HEK293T (cell line): ENCODE measurements around the gene SUPT3H.

Experiments used
- CTCF ChIA-PET: fragments of 350-600 bp; formaldehyde crosslinking; extraction: SDS; loops from one replicate; lab custom pipeline; 2021; ENCODE audit warnings: antibody characterized with exemption, inconsistent platforms; lab: Yijun Ruan, JAX
- POLR2A ChIA-PET: fragments of 350-600 bp; formaldehyde crosslinking; extraction: SDS; loops from one replicate; lab custom pipeline; 2020; ENCODE audit warnings: antibody characterized with exemption, inconsistent platforms; lab: Yijun Ruan, JAX
- DNase-seq: peaks from one replicate; pipeline ENCODE4 v3.0.0; 2012; ENCODE audit warnings: mixed read lengths; ENCODE audit errors: extremely low spot score
- ARNT ChIP-seq: fragments of 450-650 bp; IDR thresholded peaks from 2 replicates; pipeline ENCODE4 v1.6.1; 2017; ENCODE audit warnings: mild to moderate bottlenecking
- BHLHE40 ChIP-seq: fragments of 450-650 bp; IDR thresholded peaks from 2 replicates; pipeline ENCODE4 v1.6.1; 2016; ENCODE audit warnings: mild to moderate bottlenecking, moderate library complexity, borderline replicate concordance
- CTBP1 ChIP-seq: fragments of 450-650 bp; IDR thresholded peaks from 2 replicates; pipeline ENCODE4 v1.6.1; 2016; ENCODE audit warnings: borderline replicate concordance
- ELF4 ChIP-seq: fragments of 450-650 bp; IDR thresholded peaks from 2 replicates; pipeline ENCODE4 v1.6.1; 2017; ENCODE audit warnings: antibody characterized with exemption
- FOXA1 ChIP-seq: fragments of 450-650 bp; IDR thresholded peaks from 2 replicates; pipeline ENCODE4 v1.6.1; 2016; ENCODE audit warnings: mild to moderate bottlenecking
- FOXK2 ChIP-seq: fragments of 450-650 bp; IDR thresholded peaks from 2 replicates; pipeline ENCODE4 v1.6.1; 2016; ENCODE audit warnings: mild to moderate bottlenecking
- FOXM1 ChIP-seq: fragments of 450-650 bp; IDR thresholded peaks from 2 replicates; pipeline ENCODE4 v1.6.1; 2017; ENCODE audit warnings: mild to moderate bottlenecking, borderline replicate concordance
- HDGF ChIP-seq: fragments of 450-650 bp; IDR thresholded peaks from 2 replicates; pipeline ENCODE4 v1.6.1; 2017; ENCODE audit warnings: antibody characterized with exemption, borderline replicate concordance
- L3MBTL2 ChIP-seq: fragments of 450-650 bp; conservative IDR thresholded peaks from 2 replicates; pipeline ENCODE4 v1.6.1; 2016; ENCODE audit warnings: mild to moderate bottlenecking
- LEF1 ChIP-seq: fragments of 450-650 bp; IDR thresholded peaks from 2 replicates; pipeline ENCODE4 v1.6.1; 2017; ENCODE audit warnings: mild to moderate bottlenecking, borderline replicate concordance
- NFRKB ChIP-seq: fragments of 450-650 bp; IDR thresholded peaks from 2 replicates; pipeline ENCODE4 v1.6.1; 2016; ENCODE audit warnings: mild to moderate bottlenecking, moderate library complexity
- PKNOX1 ChIP-seq: fragments of 450-650 bp; IDR thresholded peaks from 2 replicates; pipeline ENCODE4 v1.6.1; 2016
- SP1 ChIP-seq: fragments of 450-650 bp; IDR thresholded peaks from 2 replicates; pipeline ENCODE4 v1.6.1; 2017
- SUZ12 ChIP-seq: fragments of 450-650 bp; IDR thresholded peaks from 2 replicates; pipeline ENCODE4 v1.6.1; 2016; ENCODE audit warnings: mild to moderate bottlenecking
- TARDBP ChIP-seq: fragments of 450-650 bp; IDR thresholded peaks from 2 replicates; pipeline ENCODE4 v1.6.1; 2016
- ZNF384 ChIP-seq: fragments of 450-650 bp; IDR thresholded peaks from 2 replicates; pipeline ENCODE4 v1.6.1; 2016

SUPT3H gene

GRCh38 chr6:44859901-44860410, 517.8 kb downstream of the SUPT3H start:
- ChIA-PET CTCF (no interaction called here), POLR2A (no interaction called here)
- TF ChIP-seq PKNOX1 (no peak), ARNT (no peak), ELF4 (no peak), LEF1 (no peak), L3MBTL2 (no peak), FOXM1 (no peak), CTBP1 (no peak), SP1 (no peak)
- DNase-seq: no peak

- POLR2A ChIA-PET: no interaction called here
- no peak for TF ChIP-seq ELF4
- no peak for TF ChIP-seq FOXM1
- no peak for TF ChIP-seq PKNOX1
- TF ChIP-seq LEF1: no peak
- TF ChIP-seq CTBP1: no peak
- no peak for TF ChIP-seq FOXK2
- TF ChIP-seq BHLHE40: no peak
- no peak for TF ChIP-seq ZNF384
- TF ChIP-seq HDGF: no peak
- TF ChIP-seq TARDBP: no peak
- TF ChIP-seq NFRKB: no peak
- no peak for TF ChIP-seq SUZ12
- no peak for TF ChIP-seq ARNT
- no peak for TF ChIP-seq SP1
- no peak for TF ChIP-seq FOXA1
- TF ChIP-seq L3MBTL2: no peak
- no peak for DNase-seq
- CTCF ChIA-PET: interaction anchor here (0.5 kb wide), 1 partner anchor 135 kb away, joined by 5 read pairs; no protein-coding TSS in a partner anchor
Measured at GRCh38 chr6:44858998-44859397, 518.7 kb downstream of the SUPT3H start.

- TF ChIP-seq LEF1: no peak
- TF ChIP-seq HDGF: no peak
- no peak for TF ChIP-seq FOXA1
- TF ChIP-seq SUZ12: no peak
- TF ChIP-seq FOXM1: no peak
- TF ChIP-seq ARNT: no peak
- no peak for TF ChIP-seq PKNOX1
- TF ChIP-seq BHLHE40: no peak
- no peak for TF ChIP-seq CTBP1
- no peak for TF ChIP-seq FOXK2
- no peak for TF ChIP-seq ELF4
- no peak for TF ChIP-seq NFRKB
- TF ChIP-seq L3MBTL2: no peak
- no peak for TF ChIP-seq ZNF384
- TF ChIP-seq SP1: no peak
- TF ChIP-seq TARDBP: no peak
- ChIA-PET POLR2A (no interaction called here), CTCF (no interaction called here)
- no peak for DNase-seq
Measured at GRCh38 chr6:44856479-44856878, 521.3 kb downstream of the SUPT3H start.

GRCh38 chr6:44855562-44856411, 521.9 kb downstream of the SUPT3H start:
- no peak for DNase-seq
- POLR2A ChIA-PET: no interaction called here
- CTCF ChIA-PET: interaction anchor here (0.6 kb wide), 1 partner anchor 97 kb away, joined by 3 read pairs; no protein-coding TSS in a partner anchor
- TF ChIP-seq L3MBTL2 (no peak), ARNT (no peak), FOXA1 (no peak), ZNF384 (no peak), BHLHE40 (no peak), NFRKB (no peak), TARDBP (no peak), CTBP1 (no peak), PKNOX1 (no peak), FOXM1 (no peak)

GRCh38 chr6:44854712-44855443, 522.9 kb downstream of the SUPT3H start:
- TF ChIP-seq FOXK2 (no peak), CTBP1 (no peak), LEF1 (no peak), BHLHE40 (no peak), FOXM1 (no peak), TARDBP (no peak)
- POLR2A ChIA-PET: no interaction called here
- CTCF ChIA-PET: no interaction called here
- DNase-seq: no peak
